IMR-90 (cell line): ENCODE measurements around the gene USP10. TPM values are rescaled to one million over a fixed set of nuclear protein-coding genes. Genes with fewer than 3 reads are reported as not detected.

Source experiments
- ATAC-seq: fragments of 200-7000 bp; cut with Tn5 transposase; 2 replicates; pipeline ENCODE4 v1.9.1; 2020; ENCODE audit warnings: low read depth, mild to moderate bottlenecking, moderate library complexity
- BruUV-seq: library from RNA; stranded (reverse); fragments of 400-500 nt; replicated peaks from 2 replicates; lab custom pipeline; 2021; lab: Mats Ljungman, UMichigan
- CTCF ChIA-PET: fragments of 300-600 bp; formaldehyde crosslinking; extraction: SDS; loops from one replicate; lab custom pipeline; 2021; ENCODE audit warnings: antibody characterized with exemption; lab: Yijun Ruan, JAX
- POLR2A ChIA-PET: fragments of 300-600 bp; sonication (Branson Sonifier 250); formaldehyde crosslinking; loops from one replicate; lab custom pipeline; 2022; ENCODE audit warnings: antibody characterized with exemption; ENCODE audit not compliant: unreplicated experiment; lab: Charles Lee
- DNase-seq: peaks from one replicate; pipeline ENCODE4 v3.0.0; 2013
- H2AFZ ChIP-seq: replicated peaks from 2 replicates; pipeline ENCODE3; 2013; ENCODE audit warnings: low read length, mild to moderate bottlenecking; ENCODE audit not compliant: poor library complexity
- H2AK5ac ChIP-seq: 2 replicates; pipeline ENCODE4 v1.6.1; 2013; ENCODE audit warnings: low read depth, low read length, inconsistent platforms
- H2AK9ac ChIP-seq: replicated peaks from 2 replicates; pipeline ENCODE3; 2013; ENCODE audit warnings: mild to moderate bottlenecking, low read depth, low read length, moderate library complexity; ENCODE audit not compliant: poor library complexity
- H2BK120ac ChIP-seq: 2 replicates; pipeline ENCODE4 v1.6.1; 2013; ENCODE audit warnings: low read depth, low read length, inconsistent platforms
- H2BK15ac ChIP-seq: 3 replicates; pipeline ENCODE4 v1.6.1; 2013; ENCODE audit warnings: low read depth, low read length, inconsistent platforms
- H2BK20ac ChIP-seq: 2 replicates; pipeline ENCODE4 v1.6.1; 2013; ENCODE audit warnings: low read depth, mild to moderate bottlenecking, inconsistent platforms, low read length, moderate library complexity
- H2BK5ac ChIP-seq: 2 replicates; pipeline ENCODE4 v1.6.1; 2013; ENCODE audit warnings: mild to moderate bottlenecking, low read depth, low read length, inconsistent platforms; ENCODE audit not compliant: poor library complexity, severe bottlenecking
- H3K14ac ChIP-seq: replicated peaks from 2 replicates; pipeline ENCODE4 v1.6.1; 2013; ENCODE audit warnings: low read depth, low read length, inconsistent platforms
- H3K18ac ChIP-seq: 2 replicates; pipeline ENCODE4 v1.6.1; 2013; ENCODE audit warnings: low read depth, low read length, control low read depth
- H3K23ac ChIP-seq: 2 replicates; pipeline ENCODE4 v1.6.1; 2013; ENCODE audit warnings: low read depth, low read length, inconsistent platforms
- H3K27ac ChIP-seq: 2 replicates; pipeline ENCODE4 v1.5.1; 2013; ENCODE audit warnings: mild to moderate bottlenecking, control low read depth, low read length; ENCODE audit not compliant: insufficient read depth
- H3K27me3 ChIP-seq: 2 replicates; pipeline ENCODE4 v1.6.1; 2013; ENCODE audit warnings: low read length; ENCODE audit not compliant: control insufficient read depth, insufficient read depth
- H3K36me3 ChIP-seq: 2 replicates; pipeline ENCODE4 v1.6.1; 2013; ENCODE audit warnings: low read length, mixed read lengths; ENCODE audit not compliant: control insufficient read depth, insufficient read depth
- H3K4ac ChIP-seq: 2 replicates; pipeline ENCODE4 v1.6.1; 2013; ENCODE audit warnings: low read depth, low read length, inconsistent platforms
- H3K4me1 ChIP-seq: 2 replicates; pipeline ENCODE4 v1.6.1; 2013; ENCODE audit warnings: low read length, mixed read lengths; ENCODE audit not compliant: control insufficient read depth, insufficient read depth
- H3K4me2 ChIP-seq: 2 replicates; pipeline ENCODE4 v1.6.1; 2013; ENCODE audit warnings: low read depth, mild to moderate bottlenecking, control low read depth, low read length, moderate library complexity
- H3K4me3 ChIP-seq: 2 replicates; pipeline ENCODE4 v1.5.1; 2013; ENCODE audit warnings: low read depth, mild to moderate bottlenecking, control low read depth, low read length, moderate library complexity; ENCODE audit not compliant: insufficient read depth
- H3K56ac ChIP-seq: 2 replicates; pipeline ENCODE4 v1.6.1; 2013; ENCODE audit warnings: low read length, inconsistent platforms; ENCODE audit not compliant: insufficient read depth; ENCODE audit errors: extremely low read depth
- H3K79me1 ChIP-seq, 2 experiments: 2 replicates each; pipeline ENCODE4 v1.6.1; 2013; ENCODE audit warnings: low read length in 2 of 2, inconsistent platforms in 1 of 2, low read depth in 1 of 2
- H3K9ac ChIP-seq: 2 replicates; pipeline ENCODE4 v1.6.1; 2013; ENCODE audit warnings: low read depth, low read length, control low read depth
- H3K9me1 ChIP-seq: 2 replicates; pipeline ENCODE4 v1.6.1; 2013; ENCODE audit warnings: low read length, inconsistent platforms; ENCODE audit not compliant: insufficient read depth
- H3K9me3 ChIP-seq: 2 replicates; pipeline ENCODE4 v1.6.1; 2013; ENCODE audit warnings: low read length; ENCODE audit not compliant: control insufficient read depth, insufficient read depth
- H4K20me1 ChIP-seq: 2 replicates; pipeline ENCODE4 v1.6.1; 2013; ENCODE audit warnings: low read length, inconsistent platforms; ENCODE audit not compliant: insufficient read depth
- H4K5ac ChIP-seq: 2 replicates; pipeline ENCODE4 v1.6.1; 2013; ENCODE audit warnings: mild to moderate bottlenecking, low read depth, low read length, control low read depth
- H4K8ac ChIP-seq, 2 experiments: 2 replicates each; pipeline ENCODE4 v1.6.1; 2013; ENCODE audit warnings: low read depth in 2 of 2, low read length in 2 of 2, control low read depth in 1 of 2, inconsistent platforms in 1 of 2
- H4K91ac ChIP-seq: 2 replicates; pipeline ENCODE4 v1.6.1; 2013; ENCODE audit warnings: low read depth, low read length, inconsistent platforms; ENCODE audit not compliant: insufficient read depth
- CEBPB ChIP-seq: IDR thresholded peaks from 2 replicates; pipeline ENCODE4 v1.6.1; 2012; ENCODE audit warnings: low read depth, low read length, improper control_type of control experiment
- POLR2A ChIP-seq: IDR thresholded peaks from 2 replicates; pipeline ENCODE4 v1.6.1; 2012; ENCODE audit warnings: mild to moderate bottlenecking, low read depth, low read length
- WGBS, 2 experiments: methylation state at CpG; one replicate each; pipeline versions ENCODE4 v1.1.5 to v1.1.7; 2013; ENCODE audit warnings: missing lambda C conversion rate in 2 of 2; ENCODE audit not compliant: insufficient read length in 1 of 2; ENCODE audit errors: extremely low coverage in 2 of 2; 5-methylcytosine and 5-hydroxymethylcytosine counted together
- dilution Hi-C: fragments of 300-500 bp; cut with HindIII; formaldehyde crosslinking; loops from one replicate; pipeline ENCODE4 v1.14.3; 2018; ENCODE audit warnings: low sequenced_read_pairs; ENCODE audit not compliant: unreplicated experiment
- in situ Hi-C: fragments of 300-500 bp; cut with MboI; formaldehyde crosslinking; loops from 3 replicates; pipeline ENCODE4 v1.14.3; 2019; ENCODE audit warnings: low sequenced_read_pairs, inconsistent platforms, mixed read lengths
- intact Hi-C: fragments of 100-400 bp; cut with micrococcal nuclease; formaldehyde crosslinking; loops from 2 replicates; pipeline ENCODE4 v1.10.0; 2022
- polyA plus RNA-seq, 3 experiments: library from polyadenylated mRNA; depleted of rRNA; stranded (reverse); fragments of >200 nt; gene quantifications; 2 replicates each; pipeline ENCODE4 v1.2.3, GENCODE V29; 2012; ENCODE audit warnings: low replicate concordance in 1 of 3
- total RNA-seq: library from RNA; depleted of rRNA; stranded (reverse); fragments of >200 nt; gene quantifications from 2 replicates; pipeline ENCODE4 v1.2.3, GENCODE V29; 2012

The USP10 gene
- total and polyA plus RNA-seq, 2 of the 4 experiments (the other 2 are of a cell fraction), result 54.3 to 79.0 TPM

DNA sequence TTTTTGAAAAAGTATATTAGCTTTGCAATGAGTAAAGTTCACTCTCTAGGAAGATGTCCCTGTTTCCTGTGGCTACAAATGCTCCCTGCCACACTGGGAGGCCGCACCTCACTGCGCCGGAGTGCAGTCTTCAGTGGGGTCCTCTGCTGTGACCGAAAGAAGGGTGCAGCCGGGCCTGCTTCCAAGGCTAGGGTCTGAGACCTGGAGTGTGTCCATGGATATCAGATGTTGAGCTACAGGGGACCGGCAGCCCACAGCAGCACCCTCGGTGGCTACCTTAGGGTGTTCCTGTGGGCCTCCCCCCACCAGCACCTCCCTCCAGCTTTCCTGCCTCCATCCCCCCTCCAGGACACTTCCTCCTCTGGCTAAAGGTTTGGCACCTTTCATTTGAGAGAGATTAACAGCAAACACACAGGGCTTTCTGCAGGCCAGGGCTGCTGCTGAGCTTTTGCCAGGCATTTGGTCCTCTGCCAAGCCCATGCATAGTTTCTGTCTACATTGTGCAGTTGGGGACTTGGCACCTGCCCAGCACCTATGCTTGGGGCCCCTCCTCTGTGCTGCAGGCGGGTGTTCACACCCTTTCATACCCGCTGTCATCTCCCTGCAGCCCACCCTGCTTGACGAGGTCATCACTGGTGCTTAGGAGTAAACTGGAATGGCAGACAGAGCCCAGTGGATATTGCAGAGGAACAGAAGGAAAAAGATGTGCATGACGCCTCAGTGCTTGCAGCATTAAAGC lies 86.2 kb downstream of the USP10 start:
- TF ChIP-seq CEBPB (0 out of 2 replicates have a peak, but pooled peaks have one; percentile 18), POLR2A (no peak)
- peaks cover 12% of the 10 kb centered on the region; the same call in 1 of the 2 replicates for H3K4me1 ChIP-seq
- peak overlapping the region; percentile 56 for H3K4ac ChIP-seq
- 0 out of 2 replicates have a peak overlapping the region, but pooled peaks have one; percentile 12 for H3K9ac ChIP-seq
- H2BK15ac ChIP-seq, result no peak overlapping the region
- ATAC-seq, result peak; percentile 66
- H3K23ac ChIP-seq, result peak overlapping the region; percentile 64; the same call in 1 of the 2 replicates
- H3K79me1 ChIP-seq, result no peaks in the 10 kb centered on the region
- 33% methylated on average over 1 of the region's 11 CpGs; no CpG with 5 or more reads in 1 of the 2 experiments for WGBS, 2 experiments
- no peak overlapping the region for H2BK5ac ChIP-seq
- dilution Hi-C loops, result no loop called here
- ChIA-PET POLR2A (no interaction called here), CTCF (interaction anchor here (1.2 to 2.5 kb wide), 2 partner anchors 14 to 253 kb away, joined by 3 to 5 read pairs; no protein-coding TSS in a partner anchor)
- peak overlapping the region; percentile 25 for H2AFZ ChIP-seq
- peak overlapping the region; percentile 0; the same call in 1 of the 2 replicates for H3K27ac ChIP-seq
- peak overlapping the region in 1 of 2 experiments; percentile 34; a peak in 1 of 4 replicates for H4K8ac ChIP-seq
- DNase-seq, result peak; percentile 70
- no peak overlapping the region for H3K18ac ChIP-seq
- H4K91ac ChIP-seq, result no peak overlapping the region
- H3K14ac ChIP-seq, result no peak overlapping the region
- H3K27me3 ChIP-seq, result no peaks in the 10 kb centered on the region
- no peak overlapping the region for H3K4me3 ChIP-seq
- in situ Hi-C loops, result no loop called here
- H3K9me3 ChIP-seq, result no peaks in the 10 kb centered on the region
- no peak overlapping the region; the same call in 1 of the 2 replicates for H2AK5ac ChIP-seq
- no peaks in the 10 kb centered on the region for H4K20me1 ChIP-seq
- no peak overlapping the region; the same call in 1 of the 2 replicates for H4K5ac ChIP-seq
- no TSS peak for BruUV-seq
- peak overlapping the region; percentile 80 for H2AK9ac ChIP-seq
- no peak overlapping the region; the same call in 1 of the 2 replicates for H2BK120ac ChIP-seq
- no peak overlapping the region for H3K56ac ChIP-seq
- peaks cover 3% of the 10 kb centered on the region; the same call in 1 of the 2 replicates for H3K9me1 ChIP-seq
- H3K36me3 ChIP-seq, result no peaks in the 10 kb centered on the region
- intact Hi-C loops, result no loop called here
- H3K4me2 ChIP-seq, result no peak overlapping the region
- peak overlapping the region; percentile 10; the same call in 1 of the 2 replicates for H2BK20ac ChIP-seq
